ENCODE results near the gene RPS14. TPM values are rescaled to one million over a fixed set of nuclear protein-coding genes. Genes with fewer than 3 reads are reported as not detected.

RPS14 gene
- total RNA-seq, 1 experiment from 2014 or later, result 2,564 TPM

- TF ChIP-seq CREM (CRISPR knock-in tag; IDR thresholded peaks at IDR 0.05) (no peak), MXD4 (CRISPR knock-in tag; IDR thresholded peaks at IDR 0.05; ENCODE audit: borderline replicate concordance) (no peak), SMAD4 (CRISPR knock-in tag; IDR thresholded peaks at IDR 0.05) (no peak), SOX15 (CRISPR knock-in tag; IDR thresholded peaks at IDR 0.05) (no peak), PRDM15 (CRISPR knock-in tag; IDR thresholded peaks at IDR 0.05) (no peak), ATF2 (CRISPR knock-in tag; IDR thresholded peaks at IDR 0.05; ENCODE audit: borderline replicate concordance, low read depth) (no peak), SP1 (CRISPR knock-in tag; conservative IDR thresholded peaks at IDR 0.05) (no peak), ARID4B (CRISPR knock-in tag; IDR thresholded peaks at IDR 0.05; ENCODE audit: borderline replicate concordance) (no peak), GRHL2 (CRISPR knock-in tag; IDR thresholded peaks at IDR 0.05; ENCODE audit: insufficient replicate concordance, severe bottlenecking) (no peak)
These were observed 27.5 kb downstream of the RPS14 start (continued) for GRCh38 chr5:150422075-150422474.

- Mint-ChIP-seq H3K36me3 (no peaks in the 10 kb centered on the region), H3K27ac (no peak overlapping the region), H3K9me3 (no peaks in the 10 kb centered on the region), H3K27me3 (ENCODE audit: low read depth) (no peaks in the 10 kb centered on the region; the same call in 1 of the 2 replicates), H3K4me1 (peaks cover 11% of the 10 kb centered on the region), H3K4me3 (no peak overlapping the region)
- DNase-seq (ENCODE audit: low spot score), result no peak
- CTCF ChIA-PET, result interaction anchor here (0.7 to 2.1 kb wide), 2 partner anchors 17 to 20 kb away, joined by 3 to 5 read pairs; no protein-coding TSS in a partner anchor
- TF ChIP-seq HMGXB4 (CRISPR knock-in tag; IDR thresholded peaks at IDR 0.05), result no peak
- no peak for TF ChIP-seq MLX (CRISPR knock-in tag; IDR thresholded peaks at IDR 0.05)
- TF ChIP-seq ATF1 (CRISPR knock-in tag; IDR thresholded peaks at IDR 0.05), result no peak
- TF ChIP-seq SP1 (CRISPR knock-in tag; conservative IDR thresholded peaks at IDR 0.05), result no peak
- TF ChIP-seq E2F1 (CRISPR knock-in tag; IDR thresholded peaks at IDR 0.05), result no peak
- no peak for TF ChIP-seq CDX4 (CRISPR knock-in tag; IDR thresholded peaks at IDR 0.05; ENCODE audit: borderline replicate concordance)
- TF ChIP-seq ZBTB21 (CRISPR knock-in tag; IDR thresholded peaks at IDR 0.05; ENCODE audit: borderline replicate concordance), result no peak
- TF ChIP-seq ELF4 (CRISPR knock-in tag; IDR thresholded peaks at IDR 0.05; ENCODE audit: low read depth), result no peak
- TF ChIP-seq GTF2I (CRISPR knock-in tag; conservative IDR thresholded peaks at IDR 0.05), result no peak
- TF ChIP-seq MYBL2 (CRISPR knock-in tag; IDR thresholded peaks at IDR 0.05), result no peak
- no peak for TF ChIP-seq GABPB1 (CRISPR knock-in tag; IDR thresholded peaks at IDR 0.05)
- TF ChIP-seq KAT7 (CRISPR knock-in tag; IDR thresholded peaks at IDR 0.05; ENCODE audit: borderline replicate concordance), result no peak
- no peak for TF ChIP-seq JUN (CRISPR knock-in tag; IDR thresholded peaks at IDR 0.05)
- POLR2A ChIA-PET, result no interaction called here
- no peak; the same call in 1 of the 2 replicates for ATAC-seq
These were observed 29.8 kb downstream of the RPS14 start for GRCh38 chr5:150419630-150420270.
